ENCODE data around the gene CAMKMT.

Gene CAMKMT

GRCh38 chr2:44352510-44352909 lies 9.2 kb upstream of the CAMKMT start:
- no peak overlapping the region for H3K4me3 ChIP-seq (ENCODE audit: low read depth, low read length)
- TF ChIP-seq CTCF (IDR thresholded peaks at IDR 0.05; ENCODE audit: low read depth, low read length, missing control alignments) = no peak
- DNase-seq (ENCODE audit: low read depth) = no peak

GRCh38 chr2:44354761-44355160 lies 7.0 kb upstream of the CAMKMT start:
- no peak for DNase-seq (ENCODE audit: low read depth)
- TF ChIP-seq CTCF (IDR thresholded peaks at IDR 0.05; ENCODE audit: low read depth, low read length, missing control alignments) = no peak
- no peak overlapping the region for H3K4me3 ChIP-seq (ENCODE audit: low read depth, low read length)

DNA sequence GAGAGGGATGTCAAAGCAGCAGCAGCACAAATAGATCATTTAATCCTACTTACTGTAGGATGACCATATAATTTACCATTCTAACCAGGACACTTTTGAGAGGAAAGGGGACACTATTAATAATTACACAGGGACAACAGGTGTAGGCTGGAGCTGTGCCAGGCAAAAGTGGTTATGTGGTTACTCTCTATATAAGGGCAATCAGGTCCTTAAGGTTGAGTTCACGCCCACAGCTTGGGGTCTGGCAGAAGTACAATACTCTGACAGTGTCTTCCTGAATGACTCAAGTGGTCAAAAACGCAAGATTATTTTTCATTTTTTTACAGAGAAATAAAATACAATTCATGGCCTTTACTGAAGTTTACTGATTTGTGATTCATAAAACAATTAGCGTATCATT lies 3.2 kb upstream of the CAMKMT start:
- no peak for TF ChIP-seq CTCF (IDR thresholded peaks at IDR 0.05; ENCODE audit: low read depth, low read length, missing control alignments)
- no peak overlapping the region for H3K4me3 ChIP-seq (ENCODE audit: low read depth, low read length)
- peak; percentile 40 for DNase-seq (ENCODE audit: low read depth)

- no peak for TF ChIP-seq CTCF (IDR thresholded peaks at IDR 0.05; ENCODE audit: low read depth, low read length, missing control alignments)
- DNase-seq (ENCODE audit: low read depth) = no peak
These were observed 908 bp upstream of the CAMKMT start for GRCh38 chr2:44360749-44361329.

GRCh38 chr2:44362207-44363015 lies 664 bp downstream of the CAMKMT start:
- DNase-seq (ENCODE audit: low read depth) = peak; percentile 12
- H3K4me3 ChIP-seq (ENCODE audit: low read depth, low read length) = peak overlapping the region; percentile 82
- no peak for TF ChIP-seq CTCF (IDR thresholded peaks at IDR 0.05; ENCODE audit: low read depth, low read length, missing control alignments)

More at GRCh38 chr2:44360749-44361329, 908 bp upstream of the CAMKMT start:
- H3K4me3 ChIP-seq (ENCODE audit: low read depth, low read length) = peak overlapping the region; percentile 82

GRCh38 chr2:44364604-44365003 lies 2.9 kb downstream of the CAMKMT start:
- DNase-seq (ENCODE audit: low read depth) = no peak
- no peak overlapping the region for H3K4me3 ChIP-seq (ENCODE audit: low read depth, low read length)
- TF ChIP-seq CTCF (IDR thresholded peaks at IDR 0.05; ENCODE audit: low read depth, low read length, missing control alignments) = no peak

All from GM12864 (cell line).